SW 1271 (cell line): ENCODE measurements around the gene SETD7.

Source experiments
- DNase-seq, 2 experiments: peaks; one replicate each; lab custom pipeline; 2025; lab: John Stamatoyannopoulos, UW

SETD7 gene

DNA sequence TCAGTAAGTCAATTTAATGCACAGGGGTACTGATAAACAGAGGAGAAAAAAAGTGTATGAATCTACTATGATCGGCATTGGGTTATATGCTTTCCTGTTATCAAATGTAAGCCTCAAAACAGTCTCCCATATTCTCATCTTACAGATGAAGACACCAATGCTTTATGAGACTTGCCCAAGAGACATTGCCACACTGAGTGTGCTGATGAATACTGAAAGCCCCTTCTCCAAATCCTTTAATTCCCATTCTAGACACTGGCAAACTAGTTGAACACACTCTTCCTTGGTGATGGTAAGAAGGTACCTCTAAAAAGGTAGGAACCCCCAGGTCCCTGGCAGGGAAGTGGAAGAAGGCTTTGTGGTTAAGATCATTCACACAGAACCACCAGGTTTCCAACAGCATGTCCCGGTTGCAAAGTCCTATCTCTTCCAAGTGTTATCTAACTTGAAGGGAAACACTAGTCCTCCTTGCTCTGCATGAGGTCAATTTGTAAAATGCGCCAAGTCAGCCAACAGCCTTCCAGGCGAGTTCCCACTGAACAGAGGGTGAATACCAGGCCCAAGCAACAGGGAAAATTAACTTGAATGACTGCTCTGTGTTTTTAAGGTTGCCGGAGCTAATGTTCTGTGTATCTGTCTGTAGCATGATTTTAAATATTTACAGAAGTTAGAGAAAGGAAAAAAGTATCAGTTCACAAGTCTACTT, 5.1 kb downstream of the SETD7 start:
- no peak for DNase-seq

GRCh38 chr4:139547979-139548378, 8.0 kb downstream of the SETD7 start:
- DNase-seq: no peak

DNA sequence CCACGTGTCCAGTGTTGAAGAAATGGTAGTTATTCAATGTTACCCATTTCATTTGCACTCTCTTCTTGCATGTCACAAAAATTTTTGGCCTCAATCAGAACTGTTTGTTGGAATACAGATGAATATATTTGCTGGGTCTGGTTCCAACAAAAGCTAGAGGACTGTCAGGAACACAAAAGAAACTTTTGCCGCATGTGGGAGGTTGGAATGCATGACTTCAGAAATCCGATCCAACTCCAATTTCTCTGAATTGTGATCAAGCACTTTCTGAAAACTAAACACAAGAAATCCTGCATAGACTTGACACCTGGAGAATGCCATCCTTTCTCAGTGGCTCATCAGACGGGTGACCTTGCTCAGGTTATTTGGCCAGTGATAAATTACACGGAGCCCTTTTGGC, 15.4 kb downstream of the SETD7 start:
- no peak for DNase-seq

- DNase-seq: no peak
These were observed 15.9 kb downstream of the SETD7 start for GRCh38 chr4:139540161-139540560.

- no peak for DNase-seq
These were observed 18.7 kb downstream of the SETD7 start for GRCh38 chr4:139537292-139537691.

- no peak for DNase-seq
These were observed 20.2 kb downstream of the SETD7 start for GRCh38 chr4:139535871-139536234.

DNA sequence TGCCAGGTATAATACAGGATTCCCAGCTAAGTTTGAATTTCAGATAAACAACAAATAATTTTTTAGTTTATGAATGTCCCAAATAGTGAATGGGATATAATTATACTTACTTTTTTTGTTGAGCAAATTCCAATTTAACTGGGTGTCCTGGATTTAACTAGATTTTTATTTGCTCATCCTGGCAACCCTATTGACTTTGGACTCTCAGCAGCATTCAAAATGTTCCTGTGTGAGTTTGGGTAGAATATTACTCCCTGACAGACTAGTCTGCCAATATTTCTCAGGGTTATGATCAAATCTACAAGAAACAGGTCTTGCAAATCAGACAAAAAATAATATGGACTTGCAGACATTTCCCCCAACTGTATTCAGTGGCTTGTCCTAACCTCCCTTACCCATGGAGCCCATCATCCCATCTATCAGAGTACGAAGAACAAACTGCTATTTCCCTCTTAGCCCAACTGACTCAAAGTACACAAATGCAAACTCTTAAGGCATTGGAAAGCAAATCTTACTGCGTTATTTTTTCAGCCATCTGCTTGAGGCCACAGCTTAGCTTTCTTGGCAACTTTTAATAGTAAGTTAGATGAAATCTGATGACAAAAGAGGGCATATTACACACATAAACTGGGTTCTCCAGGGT, 20.7 kb downstream of the SETD7 start:
- DNase-seq: no peak

DNA sequence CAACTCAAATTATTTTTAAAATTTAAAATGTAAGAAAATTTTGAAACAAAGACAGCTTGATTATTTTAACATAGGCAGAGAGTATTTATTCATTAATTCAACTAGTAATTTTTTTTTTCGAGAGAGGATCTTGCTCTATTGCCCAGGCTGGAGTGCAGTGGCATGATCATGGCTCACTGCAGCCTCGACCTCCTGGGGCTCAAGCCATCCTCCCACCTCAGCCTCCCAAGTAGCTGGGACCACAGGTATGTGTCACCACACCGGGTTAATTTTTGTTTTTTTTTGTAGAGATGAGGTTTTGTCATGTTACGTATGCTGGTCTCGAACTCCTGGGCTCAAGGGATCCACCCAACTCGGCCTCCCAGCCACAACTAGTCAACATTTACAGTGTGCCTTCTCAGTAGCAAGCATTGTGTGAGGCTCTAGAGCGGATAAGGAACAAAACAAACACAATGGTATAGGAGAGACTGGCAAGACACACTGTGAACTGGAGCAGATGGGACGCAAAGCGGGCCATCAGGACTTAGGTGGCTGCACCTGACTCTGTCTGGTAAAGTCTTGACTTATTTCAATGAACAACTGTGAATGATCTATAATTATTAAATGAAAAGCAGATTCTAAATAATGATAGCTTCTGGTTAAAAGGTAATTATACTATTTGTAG, 21.6 kb downstream of the SETD7 start:
- no peak for DNase-seq

GRCh38 chr4:139533511-139533910, 22.5 kb downstream of the SETD7 start:
- DNase-seq: no peak

DNA sequence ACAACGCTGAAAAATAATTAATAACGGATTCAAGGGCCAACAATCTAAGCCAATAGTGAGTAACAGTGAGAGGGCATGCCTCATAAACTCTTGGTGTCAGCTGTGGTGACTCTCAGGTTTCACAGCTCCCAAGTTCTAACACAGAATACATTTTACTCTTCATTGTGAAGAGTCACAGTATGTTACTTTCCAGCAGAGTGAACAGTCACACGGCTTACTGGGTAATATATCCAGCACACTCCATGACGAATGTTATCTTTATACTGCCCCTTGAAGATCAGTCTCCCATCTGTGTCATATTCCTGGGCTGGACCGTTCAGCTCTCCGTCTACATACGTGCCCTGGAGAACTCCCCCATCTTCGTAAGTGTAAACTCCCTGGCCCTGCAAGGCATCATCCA, 23.1 kb downstream of the SETD7 start:
- DNase-seq: no peak

DNA sequence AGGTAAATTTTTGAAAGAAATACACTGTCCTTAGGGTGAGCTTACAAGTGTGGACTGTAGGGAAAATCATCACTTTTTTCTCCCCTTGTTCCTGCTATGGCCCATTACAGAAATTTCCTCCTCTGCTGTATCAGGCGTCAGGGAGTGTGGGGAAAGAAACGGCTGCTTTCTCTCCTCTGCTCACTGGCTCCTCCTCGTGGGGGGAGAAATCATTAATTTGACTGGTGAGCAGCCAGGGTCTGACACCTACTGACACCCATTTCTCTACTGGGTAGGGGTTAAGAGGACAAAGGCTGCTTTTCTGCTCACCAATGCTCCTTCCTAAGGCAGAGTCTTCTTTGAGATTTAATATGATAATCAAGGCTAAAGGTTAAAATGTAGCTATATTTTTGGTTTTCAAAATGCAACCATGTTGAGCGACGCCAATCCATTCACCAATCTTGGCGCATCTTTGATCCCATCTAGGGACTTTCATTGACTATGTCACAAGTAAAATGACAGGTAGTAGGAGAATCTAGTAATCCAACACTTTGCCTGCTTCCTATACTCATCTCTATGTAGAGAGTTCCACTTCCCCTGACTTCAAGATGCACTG, 25.1 kb downstream of the SETD7 start:
- no peak for DNase-seq

GRCh38 chr4:139528377-139529005, 27.5 kb downstream of the SETD7 start:
- no peak for DNase-seq

DNA sequence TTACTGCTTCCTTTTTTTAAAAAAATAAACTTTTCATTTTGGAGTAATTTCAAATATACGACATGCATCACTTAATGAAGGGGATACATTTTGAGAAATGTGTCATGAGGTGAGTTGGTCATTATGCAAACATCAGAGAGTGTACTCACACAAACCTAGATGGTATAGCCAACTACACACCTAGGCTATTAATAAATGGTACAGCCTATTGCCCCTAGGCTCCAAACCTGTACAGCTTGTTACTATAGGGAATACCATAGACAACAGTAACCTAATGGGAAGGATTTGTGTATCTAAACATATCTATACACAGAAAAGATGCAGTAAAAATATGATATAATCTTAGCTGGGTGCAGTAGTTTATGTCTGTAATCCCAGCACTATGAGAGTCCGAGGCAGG, 29.1 kb downstream of the SETD7 start:
- DNase-seq: no peak

- DNase-seq: no peak
These were observed 30.6 kb downstream of the SETD7 start for GRCh38 chr4:139525414-139525813.

DNA sequence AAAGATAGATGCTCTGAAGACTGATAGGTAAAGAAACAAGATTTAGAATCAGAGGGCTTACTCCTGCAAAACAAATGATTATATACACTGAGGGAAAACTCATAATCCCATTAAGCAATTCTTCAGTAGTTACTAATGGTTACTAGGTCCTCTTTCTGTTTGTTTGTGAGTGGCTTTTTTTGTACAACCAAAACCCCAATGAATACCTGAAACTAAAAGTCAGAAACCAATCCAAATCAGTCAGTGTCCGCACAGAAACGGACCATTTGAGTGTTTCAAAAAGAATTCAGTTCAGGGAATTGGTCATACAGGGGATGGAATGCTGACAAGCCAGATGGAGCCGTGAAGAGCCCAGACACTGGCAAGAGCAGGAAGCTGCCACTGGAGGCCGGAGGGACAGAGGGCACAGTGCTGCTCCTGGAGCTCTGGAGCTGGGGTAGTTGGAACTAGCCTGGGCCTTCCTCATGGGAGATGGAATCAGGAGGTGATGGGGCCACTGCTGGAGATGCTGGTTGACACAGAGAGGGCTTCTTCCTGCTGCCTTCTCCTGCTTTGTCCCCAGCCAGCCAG, 31.9 kb downstream of the SETD7 start:
- no peak for DNase-seq

GRCh38 chr4:139523076-139523475, 32.9 kb downstream of the SETD7 start:
- no peak for DNase-seq

DNA sequence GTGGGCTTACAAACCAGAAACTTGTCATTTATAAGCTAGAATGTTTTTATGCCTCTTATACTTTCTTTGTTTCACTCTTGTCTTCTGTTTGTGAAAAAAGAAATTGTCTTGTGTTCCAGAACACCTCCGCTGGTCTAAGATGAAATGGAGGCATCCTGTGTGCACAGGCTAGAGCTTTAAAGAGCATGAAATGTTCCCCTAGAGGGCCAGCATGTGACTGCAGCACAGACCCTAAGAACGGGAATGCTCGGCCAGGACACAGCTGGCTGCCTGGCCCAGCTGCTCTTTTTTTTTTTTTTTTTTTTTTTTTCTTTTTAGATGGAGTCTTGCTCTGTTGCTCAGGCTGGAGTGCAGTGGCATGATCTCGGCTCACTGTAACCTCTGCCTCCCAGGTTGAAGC, 33.6 kb downstream of the SETD7 start:
- no peak for DNase-seq

DNA sequence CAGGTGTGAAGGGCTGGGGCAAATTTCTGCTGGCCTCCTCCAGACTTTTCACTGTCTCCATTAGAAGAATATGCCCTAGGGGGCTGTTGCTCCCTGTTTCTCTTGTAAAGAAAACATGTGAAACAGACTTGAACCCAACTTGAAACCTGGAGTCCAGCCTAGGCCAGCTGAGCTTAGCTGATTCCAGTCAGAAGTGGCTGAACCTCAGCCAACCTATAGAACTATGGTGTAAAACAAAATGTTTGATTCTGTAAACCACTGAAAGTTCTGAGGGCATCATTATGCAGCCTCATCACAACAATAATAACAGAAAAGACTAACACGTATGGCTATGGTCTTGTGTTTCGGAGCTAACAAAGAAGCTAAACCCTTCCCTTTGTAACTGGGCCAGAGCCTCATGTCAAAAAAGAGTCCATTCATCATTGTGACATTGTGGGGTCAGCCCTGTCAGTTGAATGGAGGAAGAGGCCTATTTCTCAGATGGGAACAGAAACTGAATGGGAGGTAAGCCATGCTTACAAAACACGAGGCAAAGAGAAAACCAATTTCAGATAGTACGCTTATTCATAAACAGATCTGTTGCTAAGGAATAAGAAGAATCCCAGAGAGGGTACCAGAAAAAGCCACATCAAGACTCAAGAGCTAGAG, 34.1 kb downstream of the SETD7 start:
- no peak for DNase-seq

GRCh38 chr4:139515531-139515958, 40.5 kb downstream of the SETD7 start:
- DNase-seq: no peak

- DNase-seq: no peak
These were observed 41.5 kb downstream of the SETD7 start for GRCh38 chr4:139514382-139515059.

- DNase-seq: no peak
These were observed 44.7 kb downstream of the SETD7 start for GRCh38 chr4:139511320-139511719.
